Osteocyte (in vitro differentiated cells): ENCODE measurements around the gene BLM. TPM values are rescaled to one million over a fixed set of nuclear protein-coding genes. Genes with fewer than 3 reads are reported as not detected.

Source experiments
- DNase-seq: peaks from one replicate; pipeline ENCODE4 v3.0.0; 2021; ENCODE audit warnings: mixed read lengths; ENCODE audit not compliant: unreplicated experiment; ENCODE audit errors: extremely low spot score
- H3K27ac Mint-ChIP-seq: one replicate; pipeline ENCODE4 v1.8.0; 2021; ENCODE audit warnings: mild to moderate bottlenecking, mixed read lengths; ENCODE audit not compliant: unreplicated experiment
- H3K27me3 Mint-ChIP-seq: one replicate; pipeline ENCODE4 v1.8.0; 2021; ENCODE audit warnings: mixed read lengths; ENCODE audit not compliant: unreplicated experiment
- H3K36me3 Mint-ChIP-seq: one replicate; pipeline ENCODE4 v1.8.0; 2021; ENCODE audit warnings: mixed read lengths; ENCODE audit not compliant: unreplicated experiment
- H3K4me1 Mint-ChIP-seq: one replicate; pipeline ENCODE4 v1.8.0; 2021; ENCODE audit warnings: mixed read lengths; ENCODE audit not compliant: unreplicated experiment
- H3K4me3 Mint-ChIP-seq: one replicate; pipeline ENCODE4 v1.8.0; 2021; ENCODE audit warnings: mild to moderate bottlenecking, moderate library complexity, mixed read lengths; ENCODE audit not compliant: unreplicated experiment
- H3K9me3 Mint-ChIP-seq: one replicate; pipeline ENCODE4 v1.8.0; 2021; ENCODE audit warnings: mixed read lengths; ENCODE audit not compliant: unreplicated experiment
- CTCF ChIP-seq: fragments of 200-600 bp; sonication (generic); IDR thresholded peaks from 2 replicates; pipeline ENCODE4 v1.5.0; 2021; ENCODE audit warnings: antibody characterized with exemption, mild to moderate bottlenecking, moderate library complexity
- total RNA-seq: library from RNA; stranded (reverse); gene quantifications from 2 replicates; pipeline ENCODE4 v1.2.1, GENCODE V29; 2021

Gene BLM
- total RNA-seq, 1 donor from 2014 or later = 2.7 TPM

- Mint-ChIP-seq H3K27me3 (peaks cover 5% of the 10 kb centered on the region), H3K4me1 (peaks cover 15% of the 10 kb centered on the region), H3K36me3 (peaks cover 2% of the 10 kb centered on the region), H3K27ac (no peak overlapping the region), H3K9me3 (no peaks in the 10 kb centered on the region), H3K4me3 (no peak overlapping the region)
- no peak for TF ChIP-seq CTCF
- no peak for DNase-seq
These were observed 41.7 kb upstream of the BLM start for GRCh38 chr15:90675464-90675863.

GRCh38 chr15:90677807-90678790 lies 39.0 kb upstream of the BLM start:
- no peak for TF ChIP-seq CTCF
- DNase-seq = no peak
- Mint-ChIP-seq H3K36me3 (peaks cover 2% of the 10 kb centered on the region), H3K4me1 (peaks cover 29% of the 10 kb centered on the region), H3K4me3 (no peak overlapping the region), H3K27ac (no peak overlapping the region), H3K27me3 (peaks cover 5% of the 10 kb centered on the region), H3K9me3 (no peaks in the 10 kb centered on the region)

GRCh38 chr15:90679959-90680358 lies 37.2 kb upstream of the BLM start:
- DNase-seq = no peak
- Mint-ChIP-seq H3K4me3 (no peak overlapping the region), H3K9me3 (no peaks in the 10 kb centered on the region), H3K27ac (peak overlapping the region; percentile 88), H3K27me3 (no peaks in the 10 kb centered on the region), H3K4me1 (peaks cover 31% of the 10 kb centered on the region), H3K36me3 (peaks cover 2% of the 10 kb centered on the region)
- no peak for TF ChIP-seq CTCF

GRCh38 chr15:90680371-90680935 lies 36.7 kb upstream of the BLM start:
- peak overlapping the region; percentile 88 for H3K27ac Mint-ChIP-seq
- no peak for TF ChIP-seq CTCF
- peaks cover 30% of the 10 kb centered on the region for H3K4me1 Mint-ChIP-seq
- no peaks in the 10 kb centered on the region for H3K27me3 Mint-ChIP-seq
- peaks cover 2% of the 10 kb centered on the region for H3K36me3 Mint-ChIP-seq
- DNase-seq = no peak
- no peak overlapping the region for H3K4me3 Mint-ChIP-seq
- no peaks in the 10 kb centered on the region for H3K9me3 Mint-ChIP-seq

- no peak for TF ChIP-seq CTCF
- no peaks in the 10 kb centered on the region for H3K27me3 Mint-ChIP-seq
- H3K4me1 Mint-ChIP-seq = peaks cover 30% of the 10 kb centered on the region
- no peak for DNase-seq
- peaks cover 2% of the 10 kb centered on the region for H3K36me3 Mint-ChIP-seq
- peak overlapping the region; percentile 88 for H3K27ac Mint-ChIP-seq
- no peak overlapping the region for H3K4me3 Mint-ChIP-seq
- no peaks in the 10 kb centered on the region for H3K9me3 Mint-ChIP-seq
These were observed 36.1 kb upstream of the BLM start for GRCh38 chr15:90681056-90681455.
